Ovary (tissue), 3 donors: ENCODE measurements around the gene CRYBG1.

Source experiments
- EP300 ChIP-seq: sonication (generic); formaldehyde crosslinking; IDR thresholded peaks from one replicate; pipeline ENCODE4 v1.6.1; 2017; ENCODE audit warnings: antibody characterized with exemption
- POLR2A ChIP-seq: fragments of 450-650 bp; IDR thresholded peaks from one replicate; pipeline ENCODE4 v1.6.1; 2017; ENCODE audit warnings: antibody characterized with exemption, mild to moderate bottlenecking, moderate library complexity
- TF ChIP-seq, protein P1 (sequence below), 3 donors: fragments of 450-650 bp in 2 of 3; fragments of 200-600 bp in 1 of 3; IDR thresholded peaks; one replicate each; pipeline versions ENCODE4 v1.5.1 to v1.8.0; 2016 to 2022; ENCODE audit warnings: antibody characterized with exemption in 3 of 3, mild to moderate bottlenecking in 1 of 3
- donor health status: DM: no; HTN: no; CAD: no.

DNA sequence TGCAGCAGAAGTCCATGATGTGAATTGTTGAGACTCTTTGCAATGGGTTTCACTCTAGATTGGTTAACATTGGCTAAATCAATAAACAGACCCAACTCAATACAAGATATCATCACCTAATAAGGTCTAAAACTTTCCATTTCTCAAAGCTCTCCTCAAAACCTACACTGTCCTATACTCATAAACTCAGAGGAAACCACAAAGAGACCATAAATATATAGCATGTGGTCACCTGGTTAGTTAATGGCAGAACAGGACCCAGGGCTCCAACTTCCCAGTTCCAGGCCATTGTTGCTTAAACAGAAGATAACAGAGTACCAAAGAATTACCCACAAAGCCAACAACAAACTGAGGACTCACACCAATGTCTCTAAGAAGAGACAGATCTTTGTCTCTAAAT, 256.8 kb downstream of the CRYBG1 start:
- TF ChIP-seq, protein P1, sequence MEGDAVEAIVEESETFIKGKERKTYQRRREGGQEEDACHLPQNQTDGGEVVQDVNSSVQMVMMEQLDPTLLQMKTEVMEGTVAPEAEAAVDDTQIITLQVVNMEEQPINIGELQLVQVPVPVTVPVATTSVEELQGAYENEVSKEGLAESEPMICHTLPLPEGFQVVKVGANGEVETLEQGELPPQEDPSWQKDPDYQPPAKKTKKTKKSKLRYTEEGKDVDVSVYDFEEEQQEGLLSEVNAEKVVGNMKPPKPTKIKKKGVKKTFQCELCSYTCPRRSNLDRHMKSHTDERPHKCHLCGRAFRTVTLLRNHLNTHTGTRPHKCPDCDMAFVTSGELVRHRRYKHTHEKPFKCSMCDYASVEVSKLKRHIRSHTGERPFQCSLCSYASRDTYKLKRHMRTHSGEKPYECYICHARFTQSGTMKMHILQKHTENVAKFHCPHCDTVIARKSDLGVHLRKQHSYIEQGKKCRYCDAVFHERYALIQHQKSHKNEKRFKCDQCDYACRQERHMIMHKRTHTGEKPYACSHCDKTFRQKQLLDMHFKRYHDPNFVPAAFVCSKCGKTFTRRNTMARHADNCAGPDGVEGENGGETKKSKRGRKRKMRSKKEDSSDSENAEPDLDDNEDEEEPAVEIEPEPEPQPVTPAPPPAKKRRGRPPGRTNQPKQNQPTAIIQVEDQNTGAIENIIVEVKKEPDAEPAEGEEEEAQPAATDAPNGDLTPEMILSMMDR (IDR thresholded peaks at IDR 0.05) = no peak
- TF ChIP-seq POLR2A (no peak), EP300 (no peak)
